Omental fat pad (tissue), 4 donors: ENCODE results near the gene KCNQ5. TPM values are rescaled to one million over a fixed set of nuclear protein-coding genes. Genes with fewer than 3 reads are reported as not detected.

Experiments used
- ATAC-seq: fragments of 150-250 bp; one replicate; pipeline ENCODE4 v1.9.1; 2016; ENCODE audit warnings: mild to moderate bottlenecking, moderate library complexity; ENCODE audit not compliant: low FRiP score
- DNase-seq: peaks from one replicate; pipeline ENCODE4 v3.0.0-alpha.2; 2019; ENCODE audit warnings: low spot score
- CTCF ChIP-seq, 3 donors: fragments of 450-650 bp; IDR thresholded peaks; one replicate each; pipeline ENCODE4 v1.5.1; 2016 to 2017; ENCODE audit warnings: antibody characterized with exemption in 3 of 3, mild to moderate bottlenecking in 3 of 3, moderate library complexity in 2 of 3
- total RNA-seq, 4 donors: library from RNA; depleted of rRNA; stranded (reverse); fragments of >200 nt; gene quantifications; one replicate each; pipeline ENCODE4 v1.1.0, GENCODE V29; 2016

The KCNQ5 gene
- total RNA-seq, 4 donors from 2014 or later: 0.16 to 0.24 TPM; not detected in 2

DNA sequence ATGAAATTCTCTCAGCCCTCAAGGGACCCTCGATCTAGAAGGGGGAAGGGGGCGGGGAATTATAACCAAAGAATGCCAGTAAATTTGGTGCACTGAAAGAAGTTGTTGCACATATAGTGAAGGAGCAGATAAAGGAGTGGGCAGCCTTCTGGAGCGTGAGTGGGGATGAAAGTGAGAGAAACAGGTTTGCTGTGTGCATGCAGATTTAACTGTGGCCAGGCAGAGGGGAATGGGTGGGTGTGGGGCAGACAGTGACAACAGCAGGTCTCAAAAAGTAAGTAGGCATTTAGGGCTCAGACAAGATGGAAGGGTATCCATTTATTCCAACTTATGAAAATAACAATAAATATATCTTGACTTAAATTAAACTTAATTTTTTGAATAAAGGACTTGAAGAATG is 149.1 kb downstream of the KCNQ5 start:
- no peak for TF ChIP-seq CTCF (IDR thresholded peaks at IDR 0.05)
- no peak for DNase-seq
- ATAC-seq: no peak

DNA sequence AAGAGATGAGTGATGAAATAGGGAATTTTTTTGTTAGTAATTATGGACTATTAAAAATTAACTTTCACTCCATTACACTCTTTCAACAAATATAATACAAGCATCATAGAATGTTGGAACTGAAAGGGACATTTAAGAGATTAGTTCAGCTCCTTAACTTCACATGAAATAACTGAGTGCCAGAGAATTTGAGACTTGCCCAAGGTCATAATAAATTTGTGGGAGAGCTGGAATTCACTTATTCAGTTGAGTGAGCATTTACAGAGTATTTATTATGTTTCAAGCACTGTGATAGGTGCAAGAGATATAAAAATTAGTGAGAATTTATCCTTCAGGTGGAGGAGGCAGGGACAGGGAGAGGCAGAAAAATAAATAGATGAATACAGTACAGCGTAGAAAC is 154.6 kb downstream of the KCNQ5 start:
- ATAC-seq (no peak), DNase-seq (no peak)
- TF ChIP-seq CTCF (IDR thresholded peaks at IDR 0.05): no peak

DNA sequence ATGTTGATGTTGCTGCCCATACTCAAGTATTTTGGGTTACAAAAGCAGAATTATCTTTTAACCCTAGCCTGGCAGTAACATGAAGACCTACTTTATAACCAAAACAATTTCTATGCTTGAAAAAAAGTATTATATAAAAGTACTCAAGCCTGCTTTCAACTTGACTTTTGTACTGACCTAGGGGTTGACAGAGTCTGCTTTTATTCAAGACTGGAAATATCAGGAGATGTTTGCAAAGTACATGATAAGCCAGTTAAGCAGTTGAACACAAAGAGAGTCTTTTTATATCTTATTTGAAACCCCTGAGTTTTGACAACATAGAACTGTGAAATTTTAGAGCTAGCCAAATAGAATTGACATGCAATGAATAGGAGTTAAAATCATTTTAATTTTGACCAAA is 159.8 kb downstream of the KCNQ5 start:
- no peak for DNase-seq
- ATAC-seq: no peak
- no peak for TF ChIP-seq CTCF (IDR thresholded peaks at IDR 0.05)

- DNase-seq (no peak), ATAC-seq (no peak)
- TF ChIP-seq CTCF (IDR thresholded peaks at IDR 0.05): no peak
Measured at GRCh38 chr6:72783035-72783434, 161.2 kb downstream of the KCNQ5 start.

- no peak for TF ChIP-seq CTCF (IDR thresholded peaks at IDR 0.05)
- ATAC-seq (no peak), DNase-seq (no peak)
Measured at GRCh38 chr6:72783666-72784065, 161.8 kb downstream of the KCNQ5 start.

- DNase-seq (no peak), ATAC-seq (no peak)
- no peak for TF ChIP-seq CTCF (IDR thresholded peaks at IDR 0.05)
Measured at GRCh38 chr6:72784071-72784470, 162.2 kb downstream of the KCNQ5 start.

- TF ChIP-seq CTCF (IDR thresholded peaks at IDR 0.05): no peak
- DNase-seq: no peak
- ATAC-seq: no peak
Measured at GRCh38 chr6:72784581-72784980, 162.7 kb downstream of the KCNQ5 start.
